H9 (cell line): ENCODE measurements around the gene PRDX3. TPM values are rescaled to one million over a fixed set of nuclear protein-coding genes. Genes with fewer than 3 reads are reported as not detected.
"Not testable (repeated sequence)": the region's sequence is repeated elsewhere in the genome, so short reads cannot be mapped to it uniquely, and the experiment has no call there.

Source experiments
- DNase-seq: peaks from one replicate; pipeline ENCODE4 v3.0.0-alpha.2; 2017
- H2AFZ ChIP-seq: one replicate; pipeline ENCODE4 v1.6.1; 2013; ENCODE audit warnings: mild to moderate bottlenecking, low read length, control low read depth, moderate library complexity
- H2AK5ac ChIP-seq: 2 replicates; pipeline ENCODE4 v1.6.1; 2013; ENCODE audit warnings: low read length, control low read depth, mixed read lengths; ENCODE audit not compliant: insufficient read length
- H2BK120ac ChIP-seq: one replicate; pipeline ENCODE4 v1.6.1; 2013; ENCODE audit warnings: low read depth, mild to moderate bottlenecking, low read length, control low read depth, inconsistent platforms; ENCODE audit not compliant: poor library complexity, severe bottlenecking
- H2BK12ac ChIP-seq: 2 replicates; pipeline ENCODE4 v1.6.1; 2013; ENCODE audit warnings: low read length, control low read depth, mixed read lengths, low read depth; ENCODE audit not compliant: insufficient read length
- H2BK15ac ChIP-seq: 2 replicates; pipeline ENCODE4 v1.6.1; 2013; ENCODE audit warnings: low read depth, low read length, control low read depth
- H2BK20ac ChIP-seq: one replicate; pipeline ENCODE4 v1.6.1; 2013; ENCODE audit warnings: low read depth, mild to moderate bottlenecking, low read length, control low read depth, inconsistent platforms; ENCODE audit not compliant: poor library complexity, severe bottlenecking
- H2BK5ac ChIP-seq: 2 replicates; pipeline ENCODE4 v1.6.1; 2013; ENCODE audit warnings: low read length, control low read depth, mixed read lengths; ENCODE audit not compliant: insufficient read length
- H3K14ac ChIP-seq: 2 replicates; pipeline ENCODE4 v1.6.1; 2013; ENCODE audit warnings: low read length, control low read depth; ENCODE audit not compliant: insufficient read depth
- H3K18ac ChIP-seq: 2 replicates; pipeline ENCODE4 v1.6.1; 2013; ENCODE audit warnings: low read depth, mild to moderate bottlenecking, mixed read lengths, low read length, control low read depth; ENCODE audit not compliant: insufficient read length
- H3K23ac ChIP-seq: 2 replicates; pipeline ENCODE4 v1.6.1; 2013; ENCODE audit warnings: low read length, control low read depth, mixed read lengths, low read depth; ENCODE audit not compliant: insufficient read length
- H3K23me2 ChIP-seq: 2 replicates; pipeline ENCODE4 v1.6.1; 2013; ENCODE audit warnings: low read depth, mild to moderate bottlenecking, mixed read lengths, low read length, control low read depth; ENCODE audit not compliant: insufficient read length, poor library complexity, severe bottlenecking
- H3K27ac ChIP-seq: 2 replicates; pipeline ENCODE4 v1.5.1; 2013; ENCODE audit warnings: low read length, control low read depth, mixed read lengths, low read depth; ENCODE audit not compliant: insufficient read length
- H3K27me3 ChIP-seq: 2 replicates; pipeline ENCODE4 v1.6.1; 2013; ENCODE audit warnings: low read length, control low read depth, inconsistent platforms; ENCODE audit not compliant: insufficient read depth
- H3K4ac ChIP-seq: 2 replicates; pipeline ENCODE4 v1.6.1; 2013; ENCODE audit warnings: low read depth, mild to moderate bottlenecking, control low read depth, inconsistent platforms, low read length, moderate library complexity
- H3K4me1 ChIP-seq: 2 replicates; pipeline ENCODE4 v1.6.1; 2013; ENCODE audit warnings: low read length, control low read depth, inconsistent platforms; ENCODE audit not compliant: insufficient read depth
- H3K4me2 ChIP-seq: 2 replicates; pipeline ENCODE4 v1.6.1; 2013; ENCODE audit warnings: low read length, control low read depth, mixed read lengths; ENCODE audit not compliant: insufficient read length, insufficient read depth
- H3K56ac ChIP-seq: 2 replicates; pipeline ENCODE4 v1.6.1; 2013; ENCODE audit warnings: low read depth, mild to moderate bottlenecking, mixed read lengths, low read length, control low read depth; ENCODE audit not compliant: insufficient read length
- H3K79me1 ChIP-seq: 2 replicates; pipeline ENCODE4 v1.6.1; 2013; ENCODE audit warnings: low read depth, mild to moderate bottlenecking, moderate library complexity, low read length, control low read depth, inconsistent platforms; ENCODE audit not compliant: insufficient read depth, poor library complexity, severe bottlenecking
- H3K79me2 ChIP-seq: 2 replicates; pipeline ENCODE4 v1.6.1; 2013; ENCODE audit warnings: low read length, control low read depth, inconsistent platforms; ENCODE audit not compliant: insufficient read depth
- H3K9ac ChIP-seq: 2 replicates; pipeline ENCODE4 v1.6.1; 2013; ENCODE audit warnings: low read length, control low read depth, mixed read lengths; ENCODE audit not compliant: insufficient read length; ENCODE audit errors: extremely low read depth
- H3K9me3 ChIP-seq: one replicate; pipeline ENCODE4 v1.6.1; 2013; ENCODE audit warnings: low read depth, low read length, inconsistent platforms; ENCODE audit not compliant: control insufficient read depth
- H3T11ph ChIP-seq: one replicate; pipeline ENCODE4 v1.6.1; 2013; ENCODE audit warnings: mild to moderate bottlenecking, low read length, control low read depth, inconsistent platforms
- H4K20me1 ChIP-seq: one replicate; pipeline ENCODE4 v1.6.1; 2013; ENCODE audit not compliant: control insufficient read depth, insufficient read length, insufficient read depth
- H4K5ac ChIP-seq: 2 replicates; pipeline ENCODE4 v1.6.1; 2013; ENCODE audit warnings: low read depth, mild to moderate bottlenecking, mixed read lengths, low read length, control low read depth; ENCODE audit not compliant: insufficient read length
- H4K8ac ChIP-seq: replicated peaks from 2 replicates; pipeline ENCODE4 v1.6.1; 2013; ENCODE audit warnings: low read length, control low read depth, mixed read lengths, low read depth; ENCODE audit not compliant: insufficient read length
- H4K91ac ChIP-seq: 2 replicates; pipeline ENCODE4 v1.6.1; 2013; ENCODE audit warnings: low read depth, mild to moderate bottlenecking, moderate library complexity, mixed read lengths, low read length, control low read depth; ENCODE audit not compliant: insufficient read length
- H3K27ac Mint-ChIP-seq, 3 experiments: 2 replicates in 2 of 3; 3 replicates in 1 of 3; pipeline ENCODE4 v1.8.0; 2020 to 2021; ENCODE audit warnings: mixed read lengths in 3 of 3, mild to moderate bottlenecking in 1 of 3, moderate library complexity in 1 of 3
- H3K27me3 Mint-ChIP-seq: 2 replicates; pipeline ENCODE4 v1.8.0; 2021; ENCODE audit warnings: low read depth, mild to moderate bottlenecking, moderate library complexity, mixed read lengths
- H3K36me3 Mint-ChIP-seq, 3 experiments: 2 replicates in 2 of 3; 3 replicates in 1 of 3; pipeline ENCODE4 v1.8.0; 2020 to 2021; ENCODE audit warnings: low read depth in 3 of 3, mixed read lengths in 3 of 3; ENCODE audit not compliant: insufficient read depth in 1 of 3
- H3K4me1 Mint-ChIP-seq, 2 experiments: 2 replicates each; pipeline ENCODE4 v1.8.0; 2020; ENCODE audit warnings: mixed read lengths in 2 of 2
- H3K4me3 Mint-ChIP-seq, 2 experiments: 2 replicates in 1 of 2; 3 replicates in 1 of 2; pipeline ENCODE4 v1.8.0; 2020 to 2021; ENCODE audit warnings: mild to moderate bottlenecking in 2 of 2, mixed read lengths in 2 of 2, moderate library complexity in 1 of 2
- H3K9me3 Mint-ChIP-seq, 2 experiments: 2 replicates in 1 of 2; 3 replicates in 1 of 2; pipeline ENCODE4 v1.8.0; 2020; ENCODE audit warnings: mild to moderate bottlenecking in 2 of 2, mixed read lengths in 2 of 2, moderate library complexity in 1 of 2
- WGBS: extraction: QIAGEN DNeasy Blood & Tissue Kit; methylation state at CpG from one replicate; pipeline ENCODE4 v1.1.7; 2013; ENCODE audit warnings: missing lambda C conversion rate, low lambda C conversion rate, mixed read lengths; ENCODE audit not compliant: insufficient read length; ENCODE audit errors: extremely low coverage; 5-methylcytosine and 5-hydroxymethylcytosine counted together
- total RNA-seq: library from RNA; stranded (reverse); gene quantifications from 2 replicates; pipeline ENCODE4 v1.2.1, GENCODE V29; 2021
- TF ChIP-seq, protein P1 (sequence below): fragments of 200-600 bp; sonication (generic); conservative IDR thresholded peaks from 3 replicates; pipeline ENCODE4 v1.8.0; 2021; ENCODE audit warnings: antibody characterized with exemption, mild to moderate bottlenecking

The PRDX3 gene
- total RNA-seq, 1 experiment from 2014 or later, result 181 TPM

DNA sequence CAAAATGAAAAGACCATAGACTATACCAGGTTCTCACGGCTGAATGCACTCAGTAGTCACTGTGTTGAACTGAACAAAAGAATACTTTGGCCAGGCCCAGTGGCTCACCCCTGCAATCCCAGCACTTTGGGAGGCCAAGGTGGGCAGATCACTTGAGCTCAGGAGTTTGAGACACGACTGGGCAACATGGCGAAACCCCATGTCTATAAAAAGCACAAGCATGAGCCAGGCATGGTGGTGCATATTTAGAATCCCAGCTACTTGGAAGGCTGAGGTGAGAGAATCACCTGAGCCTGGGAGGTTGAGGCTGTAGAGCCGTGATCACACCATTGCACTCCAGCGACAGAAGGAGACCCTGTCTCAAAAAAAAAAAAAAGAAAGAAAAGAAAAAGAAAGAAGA is 25.6 kb downstream of the PRDX3 start:
- no peak overlapping the region for H4K5ac ChIP-seq
- TF ChIP-seq, protein P1, sequence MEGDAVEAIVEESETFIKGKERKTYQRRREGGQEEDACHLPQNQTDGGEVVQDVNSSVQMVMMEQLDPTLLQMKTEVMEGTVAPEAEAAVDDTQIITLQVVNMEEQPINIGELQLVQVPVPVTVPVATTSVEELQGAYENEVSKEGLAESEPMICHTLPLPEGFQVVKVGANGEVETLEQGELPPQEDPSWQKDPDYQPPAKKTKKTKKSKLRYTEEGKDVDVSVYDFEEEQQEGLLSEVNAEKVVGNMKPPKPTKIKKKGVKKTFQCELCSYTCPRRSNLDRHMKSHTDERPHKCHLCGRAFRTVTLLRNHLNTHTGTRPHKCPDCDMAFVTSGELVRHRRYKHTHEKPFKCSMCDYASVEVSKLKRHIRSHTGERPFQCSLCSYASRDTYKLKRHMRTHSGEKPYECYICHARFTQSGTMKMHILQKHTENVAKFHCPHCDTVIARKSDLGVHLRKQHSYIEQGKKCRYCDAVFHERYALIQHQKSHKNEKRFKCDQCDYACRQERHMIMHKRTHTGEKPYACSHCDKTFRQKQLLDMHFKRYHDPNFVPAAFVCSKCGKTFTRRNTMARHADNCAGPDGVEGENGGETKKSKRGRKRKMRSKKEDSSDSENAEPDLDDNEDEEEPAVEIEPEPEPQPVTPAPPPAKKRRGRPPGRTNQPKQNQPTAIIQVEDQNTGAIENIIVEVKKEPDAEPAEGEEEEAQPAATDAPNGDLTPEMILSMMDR, result no peak
- no peak overlapping the region for H2AK5ac ChIP-seq
- no peaks in the 10 kb centered on the region for H3K79me2 ChIP-seq
- Mint-ChIP-seq H3K4me3 (no peak overlapping the region), H3K27ac (no peak overlapping the region), H3K36me3 (peaks cover 16 to 62% (median 35%) of the 10 kb centered on the region in 3 experiments), H3K4me1 (no peaks in the 10 kb centered on the region), H3K27me3 (no peaks in the 10 kb centered on the region), H3K9me3 (no peaks in the 10 kb centered on the region; a peak in 1 of 5 replicates)
- H3T11ph ChIP-seq, result no peak overlapping the region
- no peak overlapping the region for H2BK120ac ChIP-seq
- no peak overlapping the region for H3K4ac ChIP-seq
- no peaks in the 10 kb centered on the region for H3K27me3 ChIP-seq
- H3K4me1 ChIP-seq, result no peaks in the 10 kb centered on the region
- DNase-seq, result no peak
- no peak overlapping the region for H3K14ac ChIP-seq
- H2BK12ac ChIP-seq, result no peak overlapping the region
- no peak overlapping the region for H3K27ac ChIP-seq
- no peak overlapping the region for H2BK5ac ChIP-seq
- H2BK15ac ChIP-seq, result no peak overlapping the region
- WGBS, result no CpG with 5 or more reads among the region's 5 CpGs
- no peaks in the 10 kb centered on the region for H4K20me1 ChIP-seq
- H3K18ac ChIP-seq, result no peak overlapping the region
- no peak overlapping the region for H2BK20ac ChIP-seq
- no peaks in the 10 kb centered on the region for H3K9me3 ChIP-seq
- no peak overlapping the region for H3K23ac ChIP-seq
- H2AFZ ChIP-seq, result no peak overlapping the region
- no peak overlapping the region for H3K56ac ChIP-seq
- H4K91ac ChIP-seq, result no peak overlapping the region
- H4K8ac ChIP-seq, result no peak overlapping the region
- no peaks in the 10 kb centered on the region for H3K79me1 ChIP-seq
- H3K4me2 ChIP-seq, result no peak overlapping the region
- no peak overlapping the region for H3K9ac ChIP-seq
- H3K23me2 ChIP-seq, result no peaks in the 10 kb centered on the region

DNA sequence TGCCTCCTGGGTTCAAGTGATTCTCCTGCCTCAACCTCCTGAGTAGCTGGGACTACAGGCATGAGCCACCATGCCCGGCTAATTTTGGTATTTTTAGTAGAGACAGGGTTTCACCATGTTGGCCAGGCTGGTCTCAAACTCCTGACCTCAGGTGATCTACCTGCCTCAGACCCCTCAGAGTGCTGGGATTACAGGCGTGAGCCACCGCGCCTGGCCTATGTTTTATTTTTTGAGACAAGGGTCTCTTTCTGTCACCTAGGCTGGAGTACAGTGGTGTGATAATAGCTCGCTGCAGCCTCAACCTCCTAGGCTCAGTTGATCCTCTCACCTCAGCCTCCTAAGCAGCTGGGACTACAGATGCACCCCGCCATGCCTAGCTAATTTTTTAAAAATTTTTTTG is 27.0 kb downstream of the PRDX3 start:
- H3K27ac ChIP-seq, H3K27me3 Mint-ChIP-seq, H4K20me1 ChIP-seq, H3K56ac ChIP-seq, H3K23ac ChIP-seq, H3K9me3 ChIP-seq, H3K4me3 Mint-ChIP-seq, H3K18ac ChIP-seq, H3K27me3 ChIP-seq, H2BK20ac ChIP-seq, H3K79me2 ChIP-seq, H3K79me1 ChIP-seq, DNase-seq, H3K4me1 ChIP-seq, H2BK15ac ChIP-seq, H3K14ac ChIP-seq, H3K27ac Mint-ChIP-seq, H3K4ac ChIP-seq, H4K8ac ChIP-seq, H2BK5ac ChIP-seq, H4K91ac ChIP-seq, H4K5ac ChIP-seq, H3K4me1 Mint-ChIP-seq, H2AFZ ChIP-seq, H3K23me2 ChIP-seq, H2AK5ac ChIP-seq, H2BK12ac ChIP-seq, H3K9ac ChIP-seq, H3T11ph ChIP-seq, H2BK120ac ChIP-seq, H3K4me2 ChIP-seq, H3K9me3 Mint-ChIP-seq: not testable (repeated sequence)
- peaks cover 14 to 57% (median 34%) of the 10 kb centered on the region in 3 experiments for H3K36me3 Mint-ChIP-seq
- WGBS, result no CpG with 5 or more reads among the region's 6 CpGs
